BE2C (cell line): Measurements from ENCODE around the gene L3MBTL2.

Source experiments
- DNase-seq: peaks from one replicate; pipeline ENCODE4 v3.0.0-alpha.2; 2020
- H3K27me3 ChIP-seq: fragments of 250-450 bp; sonication (Bioruptor Pico); 2 replicates; pipeline ENCODE4 v1.5.1; 2020; ENCODE audit warnings: mild to moderate bottlenecking
- H3K36me3 ChIP-seq: fragments of 250-450 bp; sonication (Bioruptor Pico); 2 replicates; pipeline ENCODE4 v1.5.1; 2020; ENCODE audit warnings: mild to moderate bottlenecking
- H3K4me1 ChIP-seq: fragments of 250-450 bp; sonication (Bioruptor Pico); 2 replicates; pipeline ENCODE4 v1.5.1; 2020
- H3K4me3 ChIP-seq: 2 replicates; pipeline ENCODE4 v1.5.1; 2011; ENCODE audit warnings: low read depth, low read length
- H3K9me3 ChIP-seq: fragments of 250-450 bp; sonication (Bioruptor Pico); 2 replicates; pipeline ENCODE4 v1.5.1; 2020
- CTCF ChIP-seq: IDR thresholded peaks from 2 replicates; pipeline ENCODE4 v1.5.1; 2012; ENCODE audit warnings: mild to moderate bottlenecking, low read depth, low read length

Gene L3MBTL2

GRCh38 chr22:41237707-41238569 lies 32.8 kb downstream of the L3MBTL2 start:
- no peak for DNase-seq
- no peaks in the 10 kb centered on the region for H3K36me3 ChIP-seq
- H3K4me1 ChIP-seq, result peaks cover 3% of the 10 kb centered on the region; the same call in 1 of the 2 replicates
- no peaks in the 10 kb centered on the region for H3K27me3 ChIP-seq
- no peaks in the 10 kb centered on the region for H3K9me3 ChIP-seq
- H3K4me3 ChIP-seq, result no peak overlapping the region
- no peak for TF ChIP-seq CTCF

GRCh38 chr22:41238570-41239442 lies 33.7 kb downstream of the L3MBTL2 start:
- H3K4me1 ChIP-seq, result peaks cover 3% of the 10 kb centered on the region; the same call in 1 of the 2 replicates
- H3K27me3 ChIP-seq, result no peaks in the 10 kb centered on the region
- no peak for TF ChIP-seq CTCF
- no peaks in the 10 kb centered on the region for H3K36me3 ChIP-seq
- DNase-seq, result no peak
- H3K9me3 ChIP-seq, result no peaks in the 10 kb centered on the region
- H3K4me3 ChIP-seq, result no peak overlapping the region

GRCh38 chr22:41239443-41240128 lies 34.5 kb downstream of the L3MBTL2 start:
- Histone ChIP-seq H3K9me3 (no peaks in the 10 kb centered on the region), H3K36me3 (no peaks in the 10 kb centered on the region; the same call in 1 of the 2 replicates), H3K4me3 (no peak overlapping the region), H3K4me1 (peaks cover 3% of the 10 kb centered on the region; the same call in 1 of the 2 replicates), H3K27me3 (no peaks in the 10 kb centered on the region)
- DNase-seq, result no peak
- TF ChIP-seq CTCF, result no peak

- Histone ChIP-seq H3K4me1 (peaks cover 3% of the 10 kb centered on the region; the same call in 1 of the 2 replicates), H3K9me3 (no peaks in the 10 kb centered on the region), H3K36me3 (peaks cover 5% of the 10 kb centered on the region; the same call in 1 of the 2 replicates), H3K4me3 (no peak within 1 kb of the TSS), H3K27me3 (no peaks in the 10 kb centered on the region)
- DNase-seq, result peak; percentile 73
- TF ChIP-seq CTCF, result no peak
Observed at GRCh38 chr22:41240377-41241132, 35.4 kb downstream of the L3MBTL2 start, which contains the start of gene CHADL. Gene CHADL, minus strand, starts transcription at chr22:41240931. Its CDS starts 50 bp downstream, at chr22:41240881.

- Histone ChIP-seq H3K4me1 (peaks cover 3% of the 10 kb centered on the region; the same call in 1 of the 2 replicates), H3K9me3 (no peaks in the 10 kb centered on the region), H3K4me3 (no peak overlapping the region), H3K36me3 (peaks cover 10% of the 10 kb centered on the region), H3K27me3 (no peaks in the 10 kb centered on the region)
- no peak for DNase-seq
- TF ChIP-seq CTCF, result no peak
Observed at GRCh38 chr22:41241133-41241676, 36.1 kb downstream of the L3MBTL2 start.
